H1 (cell line): ENCODE measurements around the gene SMARCA2. TPM values are rescaled to one million over a fixed set of nuclear protein-coding genes. Genes with fewer than 3 reads are reported as not detected.

Experiments
- CTCF ChIA-PET: fragments of 300-600 bp; sonication (Branson Sonifier 250); formaldehyde crosslinking; loops from one replicate; lab custom pipeline; 2021; ENCODE audit not compliant: partially characterized antibody; lab: Charles Lee
- POLR2A ChIA-PET: fragments of 300-600 bp; sonication (Branson Sonifier 250); formaldehyde crosslinking; loops from one replicate; lab custom pipeline; 2021; ENCODE audit warnings: inconsistent platforms; ENCODE audit not compliant: partially characterized antibody; lab: Charles Lee
- DNase-seq, 2 experiments: peaks; one replicate each; pipeline versions ENCODE4 v3.0.0 to v3.0.0-alpha.2; 2010 to 2022; ENCODE audit warnings: low spot score in 2 of 2, low read depth in 1 of 2, mixed read lengths in 1 of 2
- FAIRE-seq: peaks from 2 replicates; lab custom pipeline; 2011; peaks lifted over from hg19 to GRCh38; lab: Jason Lieb, UNC
- H2AFZ ChIP-seq: 2 replicates; pipeline ENCODE4 v1.8.1; 2012; ENCODE audit warnings: low read length, inconsistent platforms
- H2AK5ac ChIP-seq: 2 replicates; pipeline ENCODE4 v1.6.1; 2013; ENCODE audit warnings: low read depth, low read length
- H2BK120ac ChIP-seq: replicated peaks from 2 replicates; pipeline ENCODE3; 2013; ENCODE audit warnings: low read depth, low read length, inconsistent platforms
- H2BK12ac ChIP-seq: 2 replicates; pipeline ENCODE4 v1.6.1; 2013; ENCODE audit warnings: low read depth, low read length
- H2BK15ac ChIP-seq: 2 replicates; pipeline ENCODE4 v1.6.1; 2013; ENCODE audit warnings: low read length
- H2BK20ac ChIP-seq: 2 replicates; pipeline ENCODE4 v1.6.1; 2013; ENCODE audit warnings: low read length
- H2BK5ac ChIP-seq: 2 replicates; pipeline ENCODE4 v1.6.1; 2013; ENCODE audit warnings: low read depth, low read length
- H3K14ac ChIP-seq: 2 replicates; pipeline ENCODE4 v1.6.1; 2013; ENCODE audit warnings: inconsistent platforms; ENCODE audit not compliant: insufficient read length
- H3K18ac ChIP-seq: 2 replicates; pipeline ENCODE4 v1.6.1; 2013; ENCODE audit warnings: low read length; ENCODE audit errors: extremely low read depth
- H3K23ac ChIP-seq: 2 replicates; pipeline ENCODE4 v1.6.1; 2013; ENCODE audit warnings: inconsistent platforms; ENCODE audit not compliant: insufficient read length
- H3K23me2 ChIP-seq: 2 replicates; pipeline ENCODE4 v1.6.1; 2013; ENCODE audit warnings: low read depth, low read length
- H3K27ac ChIP-seq: 2 replicates; pipeline ENCODE4 v1.6.1; 2011; ENCODE audit warnings: low read depth, low read length, inconsistent platforms
- H3K27me3 ChIP-seq, 4 experiments: replicated peaks in 1 of 4; 1 replicate in 1 of 4; 2 replicates in 3 of 4; pipeline versions ENCODE4 v1.6.1 to v1.8.1; 2011 to 2013; ENCODE audit warnings: low read length in 3 of 4, mild to moderate bottlenecking in 3 of 4, inconsistent platforms in 2 of 4, mixed read lengths in 2 of 4, moderate library complexity in 1 of 4; ENCODE audit not compliant: control insufficient read depth in 3 of 4, insufficient read depth in 3 of 4; ENCODE audit errors: extremely low read depth in 1 of 4
- H3K36me3 ChIP-seq, 4 experiments: 2 replicates each; pipeline versions ENCODE4 v1.6.1 to v1.8.1; 2011 to 2013; ENCODE audit warnings: mild to moderate bottlenecking in 4 of 4, low read length in 3 of 4, moderate library complexity in 2 of 4, control low read depth in 1 of 4, inconsistent platforms in 1 of 4; ENCODE audit not compliant: insufficient read depth in 4 of 4, control insufficient read depth in 2 of 4
- H3K4ac ChIP-seq: replicated peaks from 2 replicates; pipeline ENCODE3; 2013; ENCODE audit warnings: low read length, low read depth, mixed read lengths, inconsistent platforms; ENCODE audit not compliant: insufficient read length
- H3K4me1 ChIP-seq, 4 experiments: replicated peaks in 1 of 4; 1 replicate in 1 of 4; 2 replicates in 3 of 4; pipeline versions ENCODE4 v1.6.1 to v1.8.1; 2011 to 2013; ENCODE audit warnings: low read length in 3 of 4, inconsistent platforms in 2 of 4, mixed read lengths in 1 of 4; ENCODE audit not compliant: insufficient read depth in 4 of 4, control insufficient read depth in 3 of 4
- H3K4me2 ChIP-seq, 2 experiments: 2 replicates each; pipeline versions ENCODE4 v1.6.1 to v1.8.1; 2011 to 2013; ENCODE audit warnings: low read depth in 2 of 2, low read length in 2 of 2, control low read depth in 1 of 2, inconsistent platforms in 1 of 2, mild to moderate bottlenecking in 1 of 2; ENCODE audit not compliant: insufficient read depth in 1 of 2
- H3K4me3 ChIP-seq, 4 experiments: fragments of 200-600, 300-600 bp in 1 of 4; sonication (generic), shearing (Covaris generic), sonication (Bioruptor Twin) in 1 of 4; 2 replicates each; pipeline versions ENCODE4 v1.5.1 to v1.8.1; 2011 to 2016; ENCODE audit warnings: low read length in 4 of 4, low read depth in 3 of 4, control low read depth in 2 of 4, inconsistent platforms in 2 of 4, mild to moderate bottlenecking in 2 of 4, mixed read lengths in 1 of 4, moderate library complexity in 1 of 4; ENCODE audit not compliant: insufficient read depth in 2 of 4; ENCODE audit errors: extremely low read depth in 1 of 4
- H3K56ac ChIP-seq: replicated peaks from 2 replicates; pipeline ENCODE3; 2013; ENCODE audit warnings: low read depth, mild to moderate bottlenecking, mixed read lengths, low read length, inconsistent platforms; ENCODE audit not compliant: insufficient read length
- H3K79me1 ChIP-seq: 2 replicates; pipeline ENCODE4 v1.6.1; 2013; ENCODE audit warnings: low read depth, low read length, control low read depth
- H3K79me2 ChIP-seq, 2 experiments: 2 replicates each; pipeline versions ENCODE4 v1.6.1 to v1.8.1; 2012 to 2013; ENCODE audit warnings: low read length in 2 of 2, mild to moderate bottlenecking in 2 of 2, inconsistent platforms in 1 of 2; ENCODE audit not compliant: insufficient read depth in 2 of 2, control insufficient read depth in 1 of 2
- H3K9ac ChIP-seq, 4 experiments: replicated peaks in 1 of 4; 1 replicate in 1 of 4; 2 replicates in 3 of 4; pipeline versions ENCODE4 v1.6.1 to v1.8.1; 2011 to 2013; ENCODE audit warnings: low read depth in 3 of 4, low read length in 3 of 4, control low read depth in 2 of 4, mild to moderate bottlenecking in 2 of 4, moderate library complexity in 2 of 4, inconsistent platforms in 1 of 4; ENCODE audit errors: extremely low read depth in 1 of 4
- H3K9me3 ChIP-seq, 2 experiments: 2 replicates each; pipeline versions ENCODE4 v1.6.1 to v1.8.1; 2012 to 2013; ENCODE audit warnings: mild to moderate bottlenecking in 2 of 2, moderate library complexity in 2 of 2, control low read depth in 1 of 2, inconsistent platforms in 1 of 2, low read depth in 1 of 2, low read length in 1 of 2, mixed read lengths in 1 of 2; ENCODE audit not compliant: insufficient read depth in 2 of 2
- H4K20me1 ChIP-seq, 2 experiments: replicated peaks in 1 of 2; 2 replicates each; pipeline versions ENCODE3 to v1.8.1; 2011 to 2013; ENCODE audit warnings: inconsistent platforms in 2 of 2, low read length in 2 of 2, mild to moderate bottlenecking in 1 of 2; ENCODE audit not compliant: insufficient read depth in 2 of 2, control insufficient read depth in 1 of 2
- H4K5ac ChIP-seq: 2 replicates; pipeline ENCODE4 v1.6.1; 2013; ENCODE audit warnings: low read length, low read depth, mixed read lengths, inconsistent platforms; ENCODE audit not compliant: insufficient read length
- H4K8ac ChIP-seq: 2 replicates; pipeline ENCODE4 v1.8.0; 2013; ENCODE audit warnings: mild to moderate bottlenecking, moderate library complexity, low read length, inconsistent platforms; ENCODE audit not compliant: insufficient read depth; ENCODE audit errors: extremely low read depth
- H4K91ac ChIP-seq: replicated peaks from 2 replicates; pipeline ENCODE3; 2013; ENCODE audit warnings: low read length, mixed read lengths, inconsistent platforms; ENCODE audit not compliant: insufficient read length
- ASH2L ChIP-seq: fragments of 200-600, 300-600 bp; sonication (generic); IDR thresholded peaks from one replicate; pipeline ENCODE4 v1.7.1; 2017; ENCODE audit warnings: low read length
- ATF2 ChIP-seq: IDR thresholded peaks from 2 replicates; pipeline ENCODE4 v1.6.1; 2012; ENCODE audit warnings: low read length, inconsistent platforms
- CHD1 ChIP-seq: IDR thresholded peaks from 2 replicates; pipeline ENCODE4 v1.6.1; 2012; ENCODE audit warnings: low read depth, low read length, improper control_type of control experiment
- CTBP2 ChIP-seq: IDR thresholded peaks from 2 replicates; pipeline ENCODE4 v1.7.0; 2011; ENCODE audit warnings: borderline replicate concordance, mild to moderate bottlenecking, moderate library complexity, mixed read lengths, low read length; ENCODE audit not compliant: insufficient read depth, insufficient read length
- GABPA ChIP-seq: IDR thresholded peaks from 2 replicates; pipeline ENCODE4 v1.6.1; 2011; ENCODE audit warnings: mild to moderate bottlenecking, low read length, moderate library complexity, borderline replicate concordance; ENCODE audit not compliant: insufficient read depth
- KDM1A ChIP-seq: fragments of 200-600, 300-600 bp; sonication (generic); IDR thresholded peaks from 2 replicates; pipeline ENCODE4 v1.7.1; 2016; ENCODE audit warnings: mild to moderate bottlenecking, low read length, borderline replicate concordance
- MAFK ChIP-seq: IDR thresholded peaks from 2 replicates; pipeline ENCODE4 v1.6.1; 2012; ENCODE audit warnings: low read depth, mild to moderate bottlenecking, improper control_type of control experiment, low read length
- RXRA ChIP-seq: IDR thresholded peaks from 2 replicates; pipeline ENCODE4 v1.6.1; 2011; ENCODE audit warnings: low read depth, mild to moderate bottlenecking, low read length, moderate library complexity; ENCODE audit not compliant: insufficient read depth
- TEAD4 ChIP-seq: IDR thresholded peaks from 2 replicates; pipeline ENCODE4 v1.6.1; 2012; ENCODE audit warnings: low read depth, low read length, inconsistent platforms, mixed read lengths
- WGBS, 2 experiments: shearing (Covaris generic) in 1 of 2; methylation state at CpG; one replicate each; pipeline versions ENCODE4 v1.1.6 to v1.1.7; 2013 to 2015; ENCODE audit warnings: low lambda C conversion rate in 2 of 2, mixed read lengths in 2 of 2, inconsistent platforms in 1 of 2, low coverage in 1 of 2, missing lambda C conversion rate in 1 of 2; ENCODE audit not compliant: insufficient replicate concordance in 2 of 2, insufficient coverage in 1 of 2, insufficient read length in 1 of 2; ENCODE audit errors: extremely low coverage in 1 of 2, missing lambda C conversion rate in 1 of 2; 5-methylcytosine and 5-hydroxymethylcytosine counted together
- polyA plus RNA-seq, 7 experiments: library from polyadenylated mRNA; depleted of rRNA in 3 of 7; stranded (reverse) in 5 of 7; unstranded in 2 of 7; fragments of >200 nt in 5 of 7; fragments of 200-250 nt in 2 of 7; gene quantifications; 1 replicate in 5 of 7; 2 replicates in 1 of 7; 4 replicates in 1 of 7; pipeline versions ENCODE4 v1.2.1 to v1.2.3, GENCODE V29; 2011 to 2013; ENCODE audit warnings: missing spikeins in 2 of 7, mixed read lengths in 2 of 7
- total RNA-seq: library from RNA; stranded (reverse); fragmentation: NEBNext Ultra II Directional; extraction: Animal tissue kit (Norgen Biotek cat#: 25700); gene quantifications from 2 replicates; pipeline ENCODE4 v1.2.1, GENCODE V29; 2021

The SMARCA2 gene
- total and polyA plus RNA-seq, 2 of the 8 experiments (the other 6 are each of a cell fraction or from before 2014, with no cell fraction given), result 6.3 to 21.7 TPM

- ChIA-PET POLR2A (no interaction called here), CTCF (interaction anchor here (1.2 to 3.9 kb wide), 4 partner anchors 10 to 103 kb away, joined by 3 to 21 read pairs (median 8); no protein-coding TSS in a partner anchor)
- no peak overlapping the region for H4K91ac ChIP-seq
- no peaks in the 10 kb centered on the region for H3K23me2 ChIP-seq
- no peak overlapping the region for H4K5ac ChIP-seq
- no peak overlapping the region for H3K4ac ChIP-seq
- no peak overlapping the region for H2BK12ac ChIP-seq
- H3K4me2 ChIP-seq, result no peak overlapping the region
- H3K79me2 ChIP-seq, result no peaks in the 10 kb centered on the region
- TF ChIP-seq CTBP2, result no peak
- no peak for TF ChIP-seq GABPA
- TF ChIP-seq TEAD4, result no peak
- TF ChIP-seq CHD1, result no peak
- TF ChIP-seq RXRA, result no peak
- no peak for TF ChIP-seq ATF2
- TF ChIP-seq ASH2L, result no peak
- TF ChIP-seq KDM1A, result no peak
- no peak for TF ChIP-seq MAFK
- H2AK5ac ChIP-seq, result no peak overlapping the region
- peaks cover 0 to 2% (median 0%) of the 10 kb centered on the region in 4 experiments; a peak in 3 of 7 replicates for H3K4me1 ChIP-seq
- no peak overlapping the region for H2BK15ac ChIP-seq
- H3K56ac ChIP-seq, result no peak overlapping the region
- no peak overlapping the region for H3K4me3 ChIP-seq
- DNase-seq, result no peak
- no peak overlapping the region for H2BK5ac ChIP-seq
- H4K8ac ChIP-seq, result no peak overlapping the region
- H3K79me1 ChIP-seq, result no peaks in the 10 kb centered on the region
- no peak overlapping the region; a peak in 2 of 7 replicates for H3K9ac ChIP-seq
- H2AFZ ChIP-seq, result no peak overlapping the region
- no peak overlapping the region for H3K14ac ChIP-seq
- 84% methylated on average over 5 of the region's 5 CpGs; no CpG with 5 or more reads in 1 of the 2 experiments for WGBS, 2 experiments
- no peaks in the 10 kb centered on the region for H4K20me1 ChIP-seq
- no peak overlapping the region for H3K23ac ChIP-seq
- H3K9me3 ChIP-seq, result no peaks in the 10 kb centered on the region
- FAIRE-seq, result no peak
- no peaks in the 10 kb centered on the region for H3K27me3 ChIP-seq
- no peak overlapping the region for H2BK20ac ChIP-seq
- H3K18ac ChIP-seq, result no peak overlapping the region
- no peaks in the 10 kb centered on the region for H3K36me3 ChIP-seq
- H2BK120ac ChIP-seq, result no peak overlapping the region
- no peak overlapping the region for H3K27ac ChIP-seq
Measured at GRCh38 chr9:2192356-2192979, 177.3 kb downstream of the SMARCA2 start.
